Stimulated activated CD4-positive, alpha-beta T cell treated with anti-CD3 and anti-CD28 coated beads, Interleukin-1b, Interleukin-23, amount 100 ng/mL, for 24 hours (primary cell): ENCODE data around the gene CUX1.

ENCODE experiments used
- DNase-seq, 4 experiments: peaks; one replicate each; pipeline ENCODE4 v3.0.0-alpha.2; 2020; ENCODE audit warnings: low read depth in 4 of 4, low spot score in 1 of 4

CUX1 gene

GRCh38 chr7:101890749-101891523 lies 73.5 kb downstream of the CUX1 start:
- DNase-seq, result no peak

GRCh38 chr7:101891936-101892640 lies 74.7 kb downstream of the CUX1 start:
- no peak for DNase-seq

- DNase-seq, result no peak
Observed at GRCh38 chr7:101893341-101894082, 76.1 kb downstream of the CUX1 start.

- DNase-seq, result no peak
Observed at GRCh38 chr7:101896316-101896715, 78.9 kb downstream of the CUX1 start.

- no peak for DNase-seq
Observed at GRCh38 chr7:101896941-101897340, 79.5 kb downstream of the CUX1 start.

- DNase-seq, result no peak
Observed at GRCh38 chr7:101898106-101898505, 80.7 kb downstream of the CUX1 start.

GRCh38 chr7:101899616-101900015 lies 82.2 kb downstream of the CUX1 start:
- DNase-seq, result no peak

GRCh38 chr7:101900103-101900502 lies 82.7 kb downstream of the CUX1 start:
- no peak for DNase-seq

- DNase-seq, result no peak
Observed at GRCh38 chr7:101901661-101902491, 84.5 kb downstream of the CUX1 start.

GRCh38 chr7:101902680-101903514 lies 85.5 kb downstream of the CUX1 start:
- no peak for DNase-seq

- no peak for DNase-seq
Observed at GRCh38 chr7:101903515-101903868, 86.1 kb downstream of the CUX1 start.

GRCh38 chr7:101904019-101904418 lies 86.6 kb downstream of the CUX1 start:
- DNase-seq, result no peak

- no peak for DNase-seq
Observed at GRCh38 chr7:101905203-101905865, 87.9 kb downstream of the CUX1 start.

- no peak for DNase-seq
Observed at GRCh38 chr7:101906291-101907240, 89.1 kb downstream of the CUX1 start.

GRCh38 chr7:101910991-101911799 lies 93.8 kb downstream of the CUX1 start:
- DNase-seq, result no peak

- no peak for DNase-seq
Observed at GRCh38 chr7:101911800-101912715, 94.6 kb downstream of the CUX1 start.

- no peak for DNase-seq
Observed at GRCh38 chr7:101912716-101913110, 95.3 kb downstream of the CUX1 start.
